Neural progenitor cell (in vitro differentiated cells): ENCODE results near the gene RECK. TPM values are rescaled to one million over a fixed set of nuclear protein-coding genes. Genes with fewer than 3 reads are reported as not detected.

Experiments used
- DNase-seq: peaks from one replicate; pipeline ENCODE4 v3.0.0-alpha.2; 2016; ENCODE audit warnings: low spot score
- H2AFZ ChIP-seq: fragments of 200-600 bp; sonication (generic); replicated peaks from 2 replicates; pipeline ENCODE4 v1.6.1; 2016; ENCODE audit warnings: antibody characterized with exemption
- H3F3A ChIP-seq: fragments of 200-600 bp; sonication (generic); 2 replicates; pipeline ENCODE4 v1.6.1; 2016; ENCODE audit warnings: antibody characterized with exemption, low read depth
- H3K27ac ChIP-seq: fragments of 200-600 bp; sonication (generic); 2 replicates; pipeline ENCODE4 v1.5.1; 2016; ENCODE audit warnings: mild to moderate bottlenecking
- H3K27me3 ChIP-seq: fragments of 200-600 bp; sonication (generic); 2 replicates; pipeline ENCODE4 v1.6.1; 2016; ENCODE audit warnings: mild to moderate bottlenecking, moderate library complexity
- H3K36me3 ChIP-seq: fragments of 200-600 bp; sonication (generic); 2 replicates; pipeline ENCODE4 v1.5.1; 2016
- H3K4me1 ChIP-seq: fragments of 200-600 bp; sonication (generic); 2 replicates; pipeline ENCODE4 v1.6.1; 2016; ENCODE audit warnings: mixed run types
- H3K4me2 ChIP-seq: fragments of 200-600 bp; sonication (generic); 2 replicates; pipeline ENCODE4 v1.6.1; 2016
- H3K4me3 ChIP-seq: fragments of 200-600 bp; sonication (generic); 2 replicates; pipeline ENCODE4 v1.5.1; 2016
- H3K79me2 ChIP-seq: fragments of 200-600 bp; sonication (generic); 2 replicates; pipeline ENCODE4 v1.6.1; 2016; ENCODE audit warnings: low read depth
- H3K9ac ChIP-seq: fragments of 200-600 bp; sonication (generic); 2 replicates; pipeline ENCODE4 v1.6.1; 2016
- H3K9me3 ChIP-seq: fragments of 200-600 bp; sonication (generic); 2 replicates; pipeline ENCODE4 v1.5.1; 2016; ENCODE audit warnings: low read depth
- H4K20me1 ChIP-seq: fragments of 200-600 bp; sonication (generic); 2 replicates; pipeline ENCODE4 v1.6.1; 2016; ENCODE audit warnings: low read depth
- H3K27ac Mint-ChIP-seq: 3 replicates; pipeline ENCODE4 v1.8.0; 2021; ENCODE audit warnings: mixed read lengths
- H3K27me3 Mint-ChIP-seq: 2 replicates; pipeline ENCODE4 v1.8.0; 2022; ENCODE audit warnings: low read depth, mild to moderate bottlenecking, inconsistent platforms, moderate library complexity, mixed read lengths; ENCODE audit not compliant: insufficient read depth
- H3K36me3 Mint-ChIP-seq: 3 replicates; pipeline ENCODE4 v1.8.0; 2021; ENCODE audit warnings: mixed read lengths
- H3K4me1 Mint-ChIP-seq: 3 replicates; pipeline ENCODE4 v1.8.0; 2021; ENCODE audit warnings: mixed read lengths
- H3K4me3 Mint-ChIP-seq: 3 replicates; pipeline ENCODE4 v1.8.0; 2021; ENCODE audit warnings: mild to moderate bottlenecking, moderate library complexity, mixed read lengths
- H3K9me3 Mint-ChIP-seq: 3 replicates; pipeline ENCODE4 v1.8.0; 2020; ENCODE audit warnings: mixed read lengths
- EZH2 ChIP-seq: fragments of 200-600 bp; sonication (generic); IDR thresholded peaks from 2 replicates; pipeline ENCODE4 v1.6.1; 2017; ENCODE audit warnings: antibody characterized with exemption, mild to moderate bottlenecking, moderate library complexity
- EZH2phosphoT487 ChIP-seq: fragments of 200-600 bp; sonication (generic); IDR thresholded peaks from 2 replicates; pipeline ENCODE4 v1.6.1; 2017; ENCODE audit warnings: antibody characterized with exemption
- small RNA-seq: library from RNA; depleted of rRNA; stranded (forward); fragments of <200 nt; gene quantifications from one replicate; pipeline ENCODE3, GENCODE V24; 2015
- total RNA-seq: library from RNA; depleted of rRNA; stranded (reverse); fragments of >200 nt; gene quantifications from 2 replicates; pipeline ENCODE4 v1.2.3, GENCODE V29; 2015; ENCODE audit warnings: low replicate concordance
- TF ChIP-seq, protein P1 (sequence below): fragments of 200-600 bp; sonication (generic); IDR thresholded peaks from 2 replicates; pipeline ENCODE4 v1.5.1; 2017; ENCODE audit warnings: antibody characterized with exemption, mild to moderate bottlenecking

The RECK gene
- total RNA-seq, 1 donor from 2014 or later = 11.0 TPM

DNA sequence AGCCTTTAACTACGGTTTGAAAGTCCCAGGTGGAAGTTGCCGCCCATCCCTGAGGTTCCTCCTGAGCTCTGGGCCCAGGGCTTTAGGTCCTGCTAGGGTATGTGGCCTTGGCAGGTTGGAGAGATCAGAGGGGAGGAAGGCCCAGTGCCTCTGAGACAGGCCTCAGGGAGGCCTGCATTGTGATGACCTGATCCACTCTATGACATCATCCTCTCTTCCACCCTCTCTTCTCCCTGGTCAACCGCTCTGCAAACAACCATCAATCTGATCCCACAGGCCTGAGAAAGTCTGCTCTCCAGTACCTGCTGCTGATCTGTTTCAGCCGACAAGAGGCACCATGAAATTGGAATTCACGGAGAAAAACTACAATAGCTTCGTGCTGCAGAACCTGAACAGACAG lies 132.5 kb downstream of the RECK start, which contains the start of gene CCIN:
TSS of gene CCIN (plus strand) at position 223 of the 400 bp plus-strand sequence. CDS start at position 338, 115 bp downstream.
- Histone ChIP-seq H3F3A (peaks cover 9% of the 10 kb centered on the region), H3K79me2 (no peaks in the 10 kb centered on the region), H3K4me2 (no peak within 1 kb of the TSS), H2AFZ (no peak within 1 kb of the TSS), H3K4me1 (no peaks in the 10 kb centered on the region), H3K9ac (no peak within 1 kb of the TSS), H4K20me1 (no peaks in the 10 kb centered on the region), H3K36me3 (no peaks in the 10 kb centered on the region), H3K27me3 (no peaks in the 10 kb centered on the region), H3K9me3 (no peaks in the 10 kb centered on the region), H3K4me3 (no peak within 1 kb of the TSS), H3K27ac (no peak within 1 kb of the TSS)
- H3K9me3 Mint-ChIP-seq = no peaks in the 10 kb centered on the region
- TF ChIP-seq EZH2phosphoT487 = no peak
- TF ChIP-seq, protein P1, sequence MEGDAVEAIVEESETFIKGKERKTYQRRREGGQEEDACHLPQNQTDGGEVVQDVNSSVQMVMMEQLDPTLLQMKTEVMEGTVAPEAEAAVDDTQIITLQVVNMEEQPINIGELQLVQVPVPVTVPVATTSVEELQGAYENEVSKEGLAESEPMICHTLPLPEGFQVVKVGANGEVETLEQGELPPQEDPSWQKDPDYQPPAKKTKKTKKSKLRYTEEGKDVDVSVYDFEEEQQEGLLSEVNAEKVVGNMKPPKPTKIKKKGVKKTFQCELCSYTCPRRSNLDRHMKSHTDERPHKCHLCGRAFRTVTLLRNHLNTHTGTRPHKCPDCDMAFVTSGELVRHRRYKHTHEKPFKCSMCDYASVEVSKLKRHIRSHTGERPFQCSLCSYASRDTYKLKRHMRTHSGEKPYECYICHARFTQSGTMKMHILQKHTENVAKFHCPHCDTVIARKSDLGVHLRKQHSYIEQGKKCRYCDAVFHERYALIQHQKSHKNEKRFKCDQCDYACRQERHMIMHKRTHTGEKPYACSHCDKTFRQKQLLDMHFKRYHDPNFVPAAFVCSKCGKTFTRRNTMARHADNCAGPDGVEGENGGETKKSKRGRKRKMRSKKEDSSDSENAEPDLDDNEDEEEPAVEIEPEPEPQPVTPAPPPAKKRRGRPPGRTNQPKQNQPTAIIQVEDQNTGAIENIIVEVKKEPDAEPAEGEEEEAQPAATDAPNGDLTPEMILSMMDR = no peak
- no peak for TF ChIP-seq EZH2
- DNase-seq = no peak
- H3K27me3 Mint-ChIP-seq = peaks cover 16% of the 10 kb centered on the region
- H3K27ac Mint-ChIP-seq = no peak within 1 kb of the TSS
- no peaks in the 10 kb centered on the region for H3K36me3 Mint-ChIP-seq
- peaks cover 3% of the 10 kb centered on the region for H3K4me1 Mint-ChIP-seq
- H3K4me3 Mint-ChIP-seq = no peak within 1 kb of the TSS

- H3K36me3 Mint-ChIP-seq = no peaks in the 10 kb centered on the region
- TF ChIP-seq EZH2phosphoT487 = no peak
- no peak for TF ChIP-seq EZH2
- peaks cover 8% of the 10 kb centered on the region for H3F3A ChIP-seq
- H3K79me2 ChIP-seq = no peaks in the 10 kb centered on the region
- H3K27ac ChIP-seq = no peak overlapping the region
- no peaks in the 10 kb centered on the region for H3K36me3 ChIP-seq
- no peaks in the 10 kb centered on the region for H3K4me1 ChIP-seq
- no peak overlapping the region for H2AFZ ChIP-seq
- H3K27me3 Mint-ChIP-seq = peaks cover 14% of the 10 kb centered on the region
- no peaks in the 10 kb centered on the region for H3K9me3 Mint-ChIP-seq
- H3K4me1 Mint-ChIP-seq = peaks cover 2% of the 10 kb centered on the region
- H3K4me3 ChIP-seq = no peak overlapping the region
- H3K9ac ChIP-seq = no peak overlapping the region
- no peak overlapping the region for H3K27ac Mint-ChIP-seq
- no peak for DNase-seq
- H3K9me3 ChIP-seq = no peaks in the 10 kb centered on the region
- no peaks in the 10 kb centered on the region for H3K27me3 ChIP-seq
- no peak overlapping the region for H3K4me2 ChIP-seq
- H4K20me1 ChIP-seq = no peaks in the 10 kb centered on the region
- H3K4me3 Mint-ChIP-seq = no peak overlapping the region
Measured at GRCh38 chr9:36169708-36170107, 133.0 kb downstream of the RECK start.

DNA sequence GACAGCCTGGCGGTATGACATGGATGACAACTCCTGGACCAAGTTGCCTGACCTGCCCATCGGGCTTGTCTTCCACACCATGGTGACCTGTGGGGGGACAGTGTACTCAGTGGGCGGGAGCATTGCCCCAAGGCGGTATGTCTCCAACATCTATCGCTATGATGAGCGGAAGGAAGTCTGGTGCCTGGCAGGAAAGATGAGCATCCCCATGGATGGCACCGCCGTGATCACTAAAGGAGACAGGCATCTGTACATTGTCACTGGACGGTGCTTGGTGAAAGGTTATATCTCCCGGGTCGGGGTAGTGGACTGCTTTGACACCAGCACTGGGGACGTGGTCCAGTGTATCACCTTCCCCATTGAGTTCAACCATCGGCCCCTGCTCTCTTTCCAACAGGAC lies 133.8 kb downstream of the RECK start:
- H3K36me3 Mint-ChIP-seq = no peaks in the 10 kb centered on the region
- no peak overlapping the region for H3K4me3 Mint-ChIP-seq
- Histone ChIP-seq H3K27ac (no peak overlapping the region), H3K4me2 (no peak overlapping the region), H3K79me2 (no peaks in the 10 kb centered on the region), H3K9ac (no peak overlapping the region), H2AFZ (no peak overlapping the region), H4K20me1 (no peaks in the 10 kb centered on the region), H3F3A (no peaks in the 10 kb centered on the region), H3K9me3 (no peaks in the 10 kb centered on the region), H3K4me3 (no peak overlapping the region), H3K4me1 (no peaks in the 10 kb centered on the region), H3K27me3 (no peaks in the 10 kb centered on the region), H3K36me3 (no peaks in the 10 kb centered on the region)
- no peak overlapping the region for H3K27ac Mint-ChIP-seq
- DNase-seq = no peak
- no peaks in the 10 kb centered on the region for H3K4me1 Mint-ChIP-seq
- no peak for TF ChIP-seq EZH2
- TF ChIP-seq, protein P1 = no peak
- no peak for TF ChIP-seq EZH2phosphoT487
- H3K9me3 Mint-ChIP-seq = no peaks in the 10 kb centered on the region
- peaks cover 14% of the 10 kb centered on the region for H3K27me3 Mint-ChIP-seq

GRCh38 chr9:36173861-36174260 lies 137.1 kb downstream of the RECK start:
- Mint-ChIP-seq H3K9me3 (no peaks in the 10 kb centered on the region), H3K4me1 (no peaks in the 10 kb centered on the region), H3K4me3 (no peak overlapping the region), H3K36me3 (no peaks in the 10 kb centered on the region), H3K27me3 (peaks cover 6% of the 10 kb centered on the region), H3K27ac (no peak overlapping the region)
- H3K27ac ChIP-seq = no peak overlapping the region
- no peaks in the 10 kb centered on the region for H3K4me1 ChIP-seq
- no peak overlapping the region for H3K4me2 ChIP-seq
- H3K4me3 ChIP-seq = no peak overlapping the region
- no peaks in the 10 kb centered on the region for H3F3A ChIP-seq
- no peaks in the 10 kb centered on the region for H3K79me2 ChIP-seq
- no peak overlapping the region for H3K9ac ChIP-seq
- no peaks in the 10 kb centered on the region for H3K9me3 ChIP-seq
- no peak overlapping the region for H2AFZ ChIP-seq
- DNase-seq = no peak
- H4K20me1 ChIP-seq = no peaks in the 10 kb centered on the region
- H3K36me3 ChIP-seq = no peaks in the 10 kb centered on the region
- no peak for TF ChIP-seq EZH2
- no peak for TF ChIP-seq EZH2phosphoT487
- TF ChIP-seq, protein P1 = no peak
- no peaks in the 10 kb centered on the region for H3K27me3 ChIP-seq

Small RNA genes lying within 50 kb of the gene (small RNA-seq; reads per million reads assigned to genes)
- gene RF02275 = not detected

Other genes with a start within 250 kb of the RECK start
- gene NPR2, start 245.3 kb upstream of the RECK start, total RNA-seq = 5.6 and 8.6 TPM in 2 replicates
- 1.3 and 1.6 TPM in 2 replicates for gene SPAG8, start 224.7 kb upstream of the RECK start, total RNA-seq
- 21.8 and 35.9 TPM in 2 replicates for gene HINT2, start 221.9 kb upstream of the RECK start, total RNA-seq
- not detected in 2 replicates for gene FAM221B, start 208.2 kb upstream of the RECK start, total RNA-seq
- gene TMEM8B, start 207.7 kb upstream of the RECK start, total RNA-seq = 4.8 and 11.2 TPM in 2 replicates
- gene OR13J1, start 166.5 kb upstream of the RECK start, total RNA-seq = not detected in 2 replicates
- not detected in 2 replicates for gene HRCT1, start 130.7 kb upstream of the RECK start, total RNA-seq
- 0.22 TPM in 1 of 2 replicates, not detected in the other for gene SPAAR, start 127.4 kb upstream of the RECK start, total RNA-seq
- gene OR2S2, start 78.8 kb upstream of the RECK start, total RNA-seq = not detected in 2 replicates
- 12.4 and 17.4 TPM in 2 replicates for gene GLIPR2, start 99.8 kb downstream of the RECK start, total RNA-seq
- not detected in 2 replicates for gene CCIN, start 132.5 kb downstream of the RECK start, total RNA-seq
- 199 and 203 TPM in 2 replicates for gene CLTA, start 154.0 kb downstream of the RECK start, total RNA-seq
- gene GNE, start 221.5 kb downstream of the RECK start, total RNA-seq = 25.2 and 26.8 TPM in 2 replicates